ENCODE measurements around the gene FRYL.

- TF ChIP-seq CTCF (IDR thresholded peaks at IDR 0.05; ENCODE audit: insufficient read depth, low read length, poor library complexity, severe bottlenecking): no peak
- TF ChIP-seq EZH2phosphoT487 (conservative IDR thresholded peaks at IDR 0.05; ENCODE audit: low read length): no peak
Measured at GRCh38 chr4:48762408-48762807, 17.7 kb downstream of the FRYL start.

Data from SU-DHL-6 (cell line).